ENCODE data around the gene CXCL14.

DNA sequence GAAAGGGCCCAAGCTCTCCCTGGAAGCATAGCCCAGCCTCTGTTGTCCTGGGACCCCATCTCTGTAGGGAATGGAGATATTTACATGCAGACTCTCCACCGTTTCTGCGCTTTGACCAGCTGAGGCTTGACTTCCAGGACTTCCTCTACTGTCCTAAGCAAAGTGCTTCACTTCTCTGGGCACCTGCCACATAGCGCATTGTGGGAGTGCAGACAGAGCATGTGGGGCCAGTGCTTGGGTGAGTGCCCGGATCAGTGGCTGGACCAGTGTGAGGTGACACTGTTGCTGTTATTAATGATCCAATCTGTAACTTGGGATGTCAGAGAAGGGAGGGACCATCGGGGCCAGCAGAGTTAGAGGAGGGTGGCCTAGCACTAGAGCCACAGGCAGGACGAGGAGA, 10.5 kb downstream of the CXCL14 start:
- TF ChIP-seq, protein P1, sequence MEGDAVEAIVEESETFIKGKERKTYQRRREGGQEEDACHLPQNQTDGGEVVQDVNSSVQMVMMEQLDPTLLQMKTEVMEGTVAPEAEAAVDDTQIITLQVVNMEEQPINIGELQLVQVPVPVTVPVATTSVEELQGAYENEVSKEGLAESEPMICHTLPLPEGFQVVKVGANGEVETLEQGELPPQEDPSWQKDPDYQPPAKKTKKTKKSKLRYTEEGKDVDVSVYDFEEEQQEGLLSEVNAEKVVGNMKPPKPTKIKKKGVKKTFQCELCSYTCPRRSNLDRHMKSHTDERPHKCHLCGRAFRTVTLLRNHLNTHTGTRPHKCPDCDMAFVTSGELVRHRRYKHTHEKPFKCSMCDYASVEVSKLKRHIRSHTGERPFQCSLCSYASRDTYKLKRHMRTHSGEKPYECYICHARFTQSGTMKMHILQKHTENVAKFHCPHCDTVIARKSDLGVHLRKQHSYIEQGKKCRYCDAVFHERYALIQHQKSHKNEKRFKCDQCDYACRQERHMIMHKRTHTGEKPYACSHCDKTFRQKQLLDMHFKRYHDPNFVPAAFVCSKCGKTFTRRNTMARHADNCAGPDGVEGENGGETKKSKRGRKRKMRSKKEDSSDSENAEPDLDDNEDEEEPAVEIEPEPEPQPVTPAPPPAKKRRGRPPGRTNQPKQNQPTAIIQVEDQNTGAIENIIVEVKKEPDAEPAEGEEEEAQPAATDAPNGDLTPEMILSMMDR (conservative IDR thresholded peaks at IDR 0.05; ENCODE audit: low read depth in 2 of 2): no peak
- TF ChIP-seq EZH2 (IDR thresholded peaks at IDR 0.05; ENCODE audit: low read depth, unreplicated experiment): no peak
